A673 (cell line): Measurements from ENCODE around the gene SYT13.

Source experiments
- CTCF ChIP-seq: fragments of 300-800, 200-600 bp; sonication (generic); conservative IDR thresholded peaks from 2 replicates; pipeline ENCODE4 v1.5.1; 2017; ENCODE audit warnings: low read depth, mild to moderate bottlenecking, antibody characterized with exemption, low read length, moderate library complexity, mixed read lengths
- EZH2 ChIP-seq: fragments of 200-600 bp; sonication (generic); IDR thresholded peaks from 2 replicates; pipeline ENCODE4 v1.6.1; 2017; ENCODE audit warnings: borderline replicate concordance, low read depth, mild to moderate bottlenecking, mixed read lengths, antibody characterized with exemption, low read length; ENCODE audit not compliant: poor library complexity, severe bottlenecking

GRCh38 chr11:45263773-45264172 is 22.4 kb downstream of the SYT13 start:
- TF ChIP-seq CTCF = no peak
- TF ChIP-seq EZH2 = no peak
